Thoracic aorta (tissue), 2 donors: ENCODE data around the gene HS1BP3. TPM values are rescaled to one million over a fixed set of nuclear protein-coding genes. Genes with fewer than 3 reads are reported as not detected.

ENCODE experiments used
- ATAC-seq: fragments of 150-250 bp; one replicate; pipeline ENCODE4 v1.8.0; 2017; ENCODE audit warnings: low read depth; ENCODE audit not compliant: insufficient number of reproducible peaks, low FRiP score
- DNase-seq: peaks from one replicate; pipeline ENCODE4 v3.0.0-alpha.2; 2020; ENCODE audit warnings: low spot score
- H3K27ac ChIP-seq, 2 donors: fragments of 200-600 bp; sonication (generic); 1 replicate in 1 of 2; 2 replicates in 1 of 2; pipeline ENCODE4 v1.5.1; 2016; ENCODE audit warnings: mild to moderate bottlenecking in 2 of 2, moderate library complexity in 2 of 2
- H3K27me3 ChIP-seq: fragments of 200-600 bp; sonication (generic); replicated peaks from 2 replicates; pipeline ENCODE4 v1.6.0; 2016; ENCODE audit warnings: mild to moderate bottlenecking; ENCODE audit not compliant: insufficient read depth
- H3K36me3 ChIP-seq: fragments of 200-600 bp; sonication (generic); one replicate; pipeline ENCODE4 v1.5.1; 2016
- H3K4me1 ChIP-seq, 2 donors: fragments of 200-600 bp; sonication (generic); 1 replicate in 1 of 2; 2 replicates in 1 of 2; pipeline versions ENCODE4 v1.5.1 to v1.6.0; 2016; ENCODE audit warnings: low read depth in 2 of 2, mild to moderate bottlenecking in 1 of 2; ENCODE audit not compliant: control insufficient read depth in 1 of 2
- H3K4me3 ChIP-seq: fragments of 200-600 bp; sonication (generic); 2 replicates; pipeline ENCODE4 v1.5.1; 2016; ENCODE audit warnings: mild to moderate bottlenecking
- H3K9me3 ChIP-seq: fragments of 200-600 bp; sonication (generic); 2 replicates; pipeline ENCODE4 v1.5.1; 2016
- CTCF ChIP-seq: fragments of 200-600 bp; sonication (generic); IDR thresholded peaks from one replicate; pipeline ENCODE4 v1.5.1; 2019; ENCODE audit warnings: antibody characterized with exemption
- total RNA-seq, 2 donors: library from RNA; depleted of rRNA; stranded (reverse); fragments of >200 nt; gene quantifications; one replicate each; pipeline versions ENCODE4 v1.1.0 to v1.2.3, GENCODE V29; 2016

The HS1BP3 gene
- total RNA-seq, 2 donors from 2014 or later = 40.7 to 65.8 TPM

- Histone ChIP-seq H3K27ac (no peak overlapping the region), H3K4me3 (no peak overlapping the region), H3K36me3 (no peaks in the 10 kb centered on the region), H3K4me1 (peaks cover 5 to 14% of the 10 kb centered on the region in 2 donors), H3K9me3 (no peaks in the 10 kb centered on the region), H3K27me3 (no peaks in the 10 kb centered on the region)
- TF ChIP-seq CTCF = no peak
- DNase-seq = no peak
- no peak for ATAC-seq
Observed at GRCh38 chr2:20656561-20656960, 5.7 kb upstream of the HS1BP3 start.

DNA sequence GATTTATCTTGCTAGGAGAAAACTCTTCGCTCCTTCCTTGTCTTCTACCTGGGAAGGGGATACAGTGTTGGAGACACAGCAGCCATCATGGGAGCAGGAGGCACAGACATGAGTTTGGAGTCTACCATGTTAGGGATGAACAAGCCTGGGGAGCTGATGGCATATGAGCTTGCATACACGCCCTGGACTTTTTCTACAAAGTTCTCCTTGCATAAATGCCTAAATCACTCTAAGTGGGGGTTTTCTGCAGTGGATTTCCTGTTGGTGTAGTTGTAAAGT lies 3.6 kb upstream of the HS1BP3 start:
- H3K27ac ChIP-seq = no peak overlapping the region
- no peak for TF ChIP-seq CTCF
- no peak for DNase-seq
- H3K36me3 ChIP-seq = no peaks in the 10 kb centered on the region
- H3K9me3 ChIP-seq = no peaks in the 10 kb centered on the region
- ATAC-seq = no peak
- H3K4me3 ChIP-seq = no peak overlapping the region
- H3K27me3 ChIP-seq = no peaks in the 10 kb centered on the region
- peaks cover 11 to 24% of the 10 kb centered on the region in 2 donors for H3K4me1 ChIP-seq

- no peak for DNase-seq
- no peaks in the 10 kb centered on the region for H3K36me3 ChIP-seq
- ATAC-seq = no peak
- H3K4me1 ChIP-seq = peaks cover 16 to 30% of the 10 kb centered on the region in 2 donors
- no peak overlapping the region for H3K27ac ChIP-seq
- no peak overlapping the region for H3K4me3 ChIP-seq
- no peaks in the 10 kb centered on the region for H3K9me3 ChIP-seq
- H3K27me3 ChIP-seq = no peaks in the 10 kb centered on the region
- no peak for TF ChIP-seq CTCF
Observed at GRCh38 chr2:20653695-20654534, 3.0 kb upstream of the HS1BP3 start.

DNA sequence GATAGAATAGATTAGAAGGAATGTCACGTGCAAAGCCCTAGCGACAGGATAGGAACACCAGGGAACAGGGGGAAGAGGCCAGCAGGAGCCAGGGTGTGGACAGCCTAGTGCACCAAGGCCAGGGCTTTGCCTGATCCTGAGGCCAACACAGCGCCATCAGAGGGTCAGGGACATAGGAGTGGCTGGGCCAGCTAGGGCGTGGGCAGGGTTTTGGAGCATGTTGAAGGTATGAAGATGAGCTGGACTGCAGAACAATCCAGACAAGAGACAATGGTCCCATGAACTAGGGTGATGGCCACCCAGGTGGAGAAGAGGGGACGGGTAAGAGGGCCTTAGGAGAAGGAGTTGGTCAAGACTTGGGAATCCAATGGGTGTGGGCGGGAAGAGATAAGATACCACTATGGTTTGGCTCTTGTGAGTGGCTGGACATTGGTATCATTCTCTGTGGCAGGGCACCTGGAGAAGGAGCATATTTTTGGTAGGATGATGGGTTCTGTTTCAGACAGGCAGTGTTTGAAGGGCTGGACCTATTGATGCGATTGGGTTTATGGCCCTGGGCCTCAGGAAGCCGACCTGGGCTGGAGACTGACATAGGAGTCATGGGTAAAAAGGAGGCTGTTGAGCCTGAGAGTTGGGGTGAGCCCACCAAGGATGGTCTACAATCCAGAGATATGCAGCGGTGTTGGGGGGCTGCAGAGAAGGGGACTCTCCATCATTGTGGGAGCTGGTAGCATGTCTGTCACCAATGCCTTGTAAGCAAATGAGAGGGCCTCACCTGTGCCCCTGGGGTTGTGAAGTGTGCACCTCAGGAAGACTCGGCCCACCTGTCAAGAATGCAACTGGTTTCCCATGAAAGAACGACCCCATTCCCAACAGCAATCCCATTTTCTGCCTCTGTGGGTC lies 2.0 kb upstream of the HS1BP3 start:
- no peaks in the 10 kb centered on the region for H3K36me3 ChIP-seq
- no peak for TF ChIP-seq CTCF
- H3K9me3 ChIP-seq = no peaks in the 10 kb centered on the region
- ATAC-seq = no peak
- H3K4me3 ChIP-seq = no peak overlapping the region
- DNase-seq = no peak
- peak overlapping the region; percentile 88 to 92 for H3K27ac ChIP-seq
- no peaks in the 10 kb centered on the region for H3K27me3 ChIP-seq
- H3K4me1 ChIP-seq = peaks cover 20 to 39% of the 10 kb centered on the region in 2 donors

- TF ChIP-seq CTCF = no peak
- Histone ChIP-seq H3K4me3 (no peak overlapping the region), H3K9me3 (no peaks in the 10 kb centered on the region), H3K36me3 (no peaks in the 10 kb centered on the region), H3K4me1 (peaks cover 23 to 47% of the 10 kb centered on the region in 2 donors), H3K27ac (peak overlapping the region; percentile 88 to 92), H3K27me3 (no peaks in the 10 kb centered on the region)
- no peak for DNase-seq
- no peak for ATAC-seq
Observed at GRCh38 chr2:20652141-20652540, 1.2 kb upstream of the HS1BP3 start.
